GM12878 (cell line): ENCODE measurements around the gene NES. TPM values are rescaled to one million over a fixed set of nuclear protein-coding genes. Genes with fewer than 3 reads are reported as not detected.
A peak's percentile ranks its signal among the peaks of the same experiment; 100 is the strongest.

Experiments used
- ATAC-seq: fragments of 200-7000 bp; cut with Tn5 transposase; 3 replicates; pipeline ENCODE4 v1.9.1; 2020; ENCODE audit warnings: mild to moderate bottlenecking, moderate library complexity
- BruUV-seq: library from RNA; stranded (reverse); fragments of 400-500 nt; replicated peaks from 2 replicates; lab custom pipeline; 2021; lab: Mats Ljungman, UMichigan
- CTCF ChIA-PET: fragments of 300-600 bp; sonication (Branson Sonifier 250); formaldehyde crosslinking; extraction: SDS; loops from one replicate; lab custom pipeline; 2021; ENCODE audit warnings: inconsistent platforms; lab: Yijun Ruan, JAX
- POLR2A ChIA-PET: fragments of 350-600 bp; formaldehyde crosslinking; extraction: SDS; loops from one replicate; lab custom pipeline; 2021; ENCODE audit warnings: inconsistent platforms; lab: Charles Lee
- RAD21 ChIA-PET: fragments of 300-600 bp; sonication (Branson Sonifier 250); formaldehyde crosslinking; loops from one replicate; lab custom pipeline; 2023; ENCODE audit warnings: antibody characterized with exemption; ENCODE audit not compliant: unreplicated experiment; lab: Charles Lee
- SMC1A ChIA-PET: fragments of 300-600 bp; sonication (Branson Sonifier 250); formaldehyde crosslinking; loops from one replicate; lab custom pipeline; 2023; ENCODE audit not compliant: unreplicated experiment, uncharacterized antibody; lab: Charles Lee
- DNase-seq: peaks from one replicate; pipeline ENCODE4 v3.0.0-alpha.2; 2011; ENCODE audit warnings: low read depth, low spot score
- FAIRE-seq: peaks from 3 replicates; lab custom pipeline; 2011; peaks lifted over from hg19 to GRCh38; lab: Jason Lieb, UNC
- H2AFZ ChIP-seq: 2 replicates; pipeline ENCODE4 v1.6.0; 2011; ENCODE audit warnings: low read depth, low read length, control low read depth; ENCODE audit not compliant: control insufficient read depth
- H3K27ac ChIP-seq: 2 replicates; pipeline ENCODE4 v1.5.1; 2011; ENCODE audit warnings: control low read depth; ENCODE audit not compliant: control insufficient read depth, insufficient read depth
- H3K27me3 ChIP-seq, 2 experiments: replicated peaks in 1 of 2; 2 replicates each; pipeline versions ENCODE4 v1.6.0 to v1.6.1; 2011; ENCODE audit warnings: low read length in 1 of 2; ENCODE audit not compliant: control insufficient read depth in 2 of 2, insufficient read depth in 2 of 2
- H3K36me3 ChIP-seq, 2 experiments: 2 replicates each; pipeline ENCODE4 v1.5.1; 2011; ENCODE audit warnings: low read length in 1 of 2; ENCODE audit not compliant: control insufficient read depth in 2 of 2, insufficient read depth in 2 of 2
- H3K4me1 ChIP-seq: 2 replicates; pipeline ENCODE4 v1.6.1; 2011; ENCODE audit warnings: mild to moderate bottlenecking, low read length, moderate library complexity, mixed read lengths; ENCODE audit not compliant: control insufficient read depth, insufficient read depth
- H3K4me2 ChIP-seq: 2 replicates; pipeline ENCODE4 v1.6.0; 2011; ENCODE audit warnings: control low read depth; ENCODE audit not compliant: control insufficient read depth, insufficient read depth
- H3K4me3 ChIP-seq: fragments of 200-600 bp; sonication (generic); 2 replicates; pipeline ENCODE4 v1.5.1; 2016
- H3K79me2 ChIP-seq: 2 replicates; pipeline ENCODE4 v1.6.0; 2011; ENCODE audit warnings: low read length; ENCODE audit not compliant: control insufficient read depth, insufficient read depth
- H3K9ac ChIP-seq: 2 replicates; pipeline ENCODE4 v1.8.0; 2011; ENCODE audit warnings: low read length, control low read depth, mixed read lengths; ENCODE audit not compliant: control insufficient read depth, insufficient read depth
- H3K9me3 ChIP-seq: replicated peaks from 3 replicates; pipeline ENCODE4 v1.5.1; 2011; ENCODE audit warnings: mild to moderate bottlenecking, low read length; ENCODE audit not compliant: control insufficient read depth, insufficient read depth
- H4K20me1 ChIP-seq: 2 replicates; pipeline ENCODE4 v1.6.0; 2011; ENCODE audit not compliant: control insufficient read depth, insufficient read depth
- E2F8 ChIP-seq: fragments of 450-650 bp; IDR thresholded peaks from 2 replicates; pipeline ENCODE4 v1.6.1; 2018; ENCODE audit warnings: mild to moderate bottlenecking, low read depth, moderate library complexity; ENCODE audit not compliant: partially characterized antibody
- HCFC1 ChIP-seq: fragments of 150-350 bp; IDR thresholded peaks from 2 replicates; pipeline ENCODE4 v1.6.1; 2014; ENCODE audit warnings: low read length
- POLR2A ChIP-seq: IDR thresholded peaks from 2 replicates; pipeline ENCODE4 v1.6.1; 2011; ENCODE audit warnings: low read depth, mild to moderate bottlenecking, low read length
- SIN3A ChIP-seq: IDR thresholded peaks from 2 replicates; pipeline ENCODE4 v1.6.1; 2012; ENCODE audit warnings: low read depth, low read length, improper control_type of control experiment
- STAT1 ChIP-seq: fragments of 450-650 bp; conservative IDR thresholded peaks from 2 replicates; pipeline ENCODE4 v1.6.1; 2014; ENCODE audit warnings: antibody characterized with exemption, mild to moderate bottlenecking
- ZZZ3 ChIP-seq: IDR thresholded peaks from 2 replicates; pipeline ENCODE4 v1.6.1; 2011; ENCODE audit warnings: low read depth; ENCODE audit not compliant: control insufficient read depth, insufficient read length
- WGBS: methylation state at CpG from one replicate; pipeline ENCODE4 v1.1.6; 2016; ENCODE audit warnings: low lambda C conversion rate; ENCODE audit not compliant: insufficient replicate concordance, insufficient coverage; ENCODE audit errors: missing lambda C conversion rate; 5-methylcytosine and 5-hydroxymethylcytosine counted together
- in situ Hi-C: fragments of 300-500 bp; cut with MboI; formaldehyde crosslinking; loops from 9 replicates; pipeline ENCODE4 v1.14.3; 2018; ENCODE audit warnings: mixed read lengths
- intact Hi-C: fragments of 100-400 bp; cut with micrococcal nuclease; formaldehyde crosslinking; loops from one replicate; pipeline ENCODE4 v1.14.2; 2022; ENCODE audit not compliant: unreplicated experiment
- polyA plus RNA-seq, 11 experiments: library from polyadenylated mRNA; depleted of rRNA in 4 of 11; unstranded in 6 of 11; stranded (reverse) in 5 of 11; fragments of >200 nt; fragmentation: Nextera tagmentation in 4 of 11; fragmentation: Illumina TruSeq in 1 of 11; extraction: Ambion mirVana in 4 of 11; extraction: Trizol in 1 of 11; gene quantifications; 1 replicate in 1 of 11; 2 replicates in 10 of 11; pipeline versions ENCODE4 v1.2.1 to v1.2.3, GENCODE V29; 2011 to 2016; ENCODE audit warnings: inconsistent platforms in 2 of 11, missing spikeins in 2 of 11, low read depth in 1 of 11
- total RNA-seq, 4 experiments: library from RNA; depleted of rRNA in 3 of 4; stranded (reverse); fragments of >200 nt in 3 of 4; fragmentation: Illumina TruSeq in 1 of 4; extraction: Trizol in 1 of 4; gene quantifications; 2 replicates each; pipeline versions ENCODE4 v1.2.1 to v1.2.3, GENCODE V29; 2013 to 2021

NES gene
- total and polyA plus RNA-seq, 10 of the 15 experiments (the other 5 are each of a cell fraction or from before 2014, with no cell fraction given) = under 0.01 to 0.15 (median 0.02) TPM; not detected in 4

GRCh38 chr1:156643049-156643777 is 34.0 kb downstream of the NES start:
- 44% methylated on average over 6 of the region's 7 CpGs for WGBS
- Histone ChIP-seq H2AFZ (no peak overlapping the region), H3K79me2 (no peaks in the 10 kb centered on the region), H4K20me1 (no peaks in the 10 kb centered on the region), H3K27me3 (peaks cover 0 to 2% of the 10 kb centered on the region in 2 experiments; a peak in 3 of 4 replicates), H3K4me1 (peaks cover 8% of the 10 kb centered on the region), H3K4me2 (no peak overlapping the region), H3K27ac (no peak overlapping the region), H3K36me3 (no peaks in the 10 kb centered on the region), H3K4me3 (no peak overlapping the region), H3K9me3 (no peaks in the 10 kb centered on the region), H3K9ac (no peak overlapping the region)
- in situ Hi-C loops = no loop called here
- ChIA-PET SMC1A (interaction anchor here (0.6 to 2.5 kb wide), 6 partner anchors 9 to 196 kb away, joined by 3 to 8 read pairs (median 3); no protein-coding TSS in a partner anchor), RAD21 (interaction anchor here (0.8 to 1.5 kb wide), 3 partner anchors 16 to 82 kb away, joined by 3 read pairs; no protein-coding TSS in a partner anchor), CTCF (interaction anchor here (0.8 to 4.2 kb wide), 10 partner anchors 12 to 258 kb away, joined by 3 to 26 read pairs (median 3); no protein-coding TSS in a partner anchor), POLR2A (interaction anchor here (0.5 to 1.4 kb wide), 4 partner anchors 15 to 22 kb away, joined by 3 to 5 read pairs (median 4); no protein-coding TSS in a partner anchor)
- FAIRE-seq (no peak), DNase-seq (no peak), ATAC-seq (no peak)
- TF ChIP-seq ZZZ3 (peak; percentile 58), HCFC1 (no peak)
- intact Hi-C loops = no loop called here
- no TSS peak for BruUV-seq

GRCh38 chr1:156642265-156643048 is 34.8 kb downstream of the NES start:
- ATAC-seq = no peak
- BruUV-seq = TSS peak; percentile 23

More at GRCh38 chr1:156642265-156643048, 34.8 kb downstream of the NES start:
- Histone ChIP-seq H3K36me3 (no peaks in the 10 kb centered on the region), H3K4me1 (peaks cover 8% of the 10 kb centered on the region), H2AFZ (no peak overlapping the region), H3K4me2 (no peak overlapping the region), H3K79me2 (no peaks in the 10 kb centered on the region), H3K27ac (no peak overlapping the region), H3K9me3 (no peaks in the 10 kb centered on the region), H4K20me1 (no peaks in the 10 kb centered on the region), H3K27me3 (peaks cover 0 to 2% of the 10 kb centered on the region in 2 experiments), H3K4me3 (no peak overlapping the region), H3K9ac (no peak overlapping the region)
- WGBS = 55% methylated on average over 40 of the region's 40 CpGs
- ChIA-PET POLR2A (interaction anchor here (0.5 to 1.4 kb wide), 3 partner anchors 15 to 21 kb away, joined by 3 to 5 read pairs (median 5); no protein-coding TSS in a partner anchor), RAD21 (interaction anchor here (1.5 kb wide), 1 partner anchor 16 kb away, joined by 3 read pairs; no protein-coding TSS in a partner anchor), SMC1A (interaction anchor here (1.6 to 2.5 kb wide), 3 partner anchors 10 to 15 kb away, joined by 3 to 8 read pairs (median 5); no protein-coding TSS in a partner anchor), CTCF (interaction anchor here (1.0 to 4.2 kb wide), 6 partner anchors 15 to 257 kb away, joined by 3 to 26 read pairs (median 6); no protein-coding TSS in a partner anchor)
- no peak for DNase-seq
- in situ Hi-C loops = no loop called here
- TF ChIP-seq STAT1 (no peak), SIN3A (no peak), E2F8 (no peak), POLR2A (peak; percentile 14; the same call in 1 of the 2 replicates)
- intact Hi-C loops = no loop called here
- no peak for FAIRE-seq
